ENCODE results near the gene LIPH.

Gene LIPH

GRCh38 chr3:185508335-185508991 is 43.9 kb downstream of the LIPH start:
- TF ChIP-seq CTCF (IDR thresholded peaks at IDR 0.05) (no peak), ZFX (IDR thresholded peaks at IDR 0.05; ENCODE audit: borderline replicate concordance) (no peak)
- no peak overlapping the region for H3K27ac ChIP-seq

- no peak overlapping the region for H3K27ac ChIP-seq
- TF ChIP-seq CTCF (IDR thresholded peaks at IDR 0.05) (no peak), ZFX (IDR thresholded peaks at IDR 0.05; ENCODE audit: borderline replicate concordance) (no peak)
Measured at GRCh38 chr3:185507883-185508282, 44.5 kb downstream of the LIPH start.

DNA sequence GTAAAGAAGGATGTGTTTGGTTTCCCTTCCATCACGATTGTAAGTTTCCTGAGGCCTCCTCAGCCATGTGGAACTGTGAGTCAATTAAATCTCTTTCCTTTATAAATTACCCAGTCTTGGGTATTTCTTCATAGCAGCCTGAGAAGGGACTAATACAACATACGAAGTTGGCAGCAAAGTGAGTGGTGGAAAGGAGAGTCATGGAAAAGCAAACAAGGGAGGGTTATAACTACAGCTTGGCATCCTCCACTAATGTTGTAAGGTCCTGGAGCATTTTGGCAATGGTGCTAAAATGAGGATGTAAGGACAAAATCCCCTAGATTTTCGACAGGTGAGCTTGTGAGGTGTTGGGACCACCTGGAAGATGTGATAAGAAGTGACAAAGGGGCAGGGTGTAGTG is 47.8 kb downstream of the LIPH start:
- no peak overlapping the region for H3K27ac ChIP-seq
- TF ChIP-seq CTCF (IDR thresholded peaks at IDR 0.05) (no peak), ZFX (IDR thresholded peaks at IDR 0.05; ENCODE audit: borderline replicate concordance) (no peak)

DNA sequence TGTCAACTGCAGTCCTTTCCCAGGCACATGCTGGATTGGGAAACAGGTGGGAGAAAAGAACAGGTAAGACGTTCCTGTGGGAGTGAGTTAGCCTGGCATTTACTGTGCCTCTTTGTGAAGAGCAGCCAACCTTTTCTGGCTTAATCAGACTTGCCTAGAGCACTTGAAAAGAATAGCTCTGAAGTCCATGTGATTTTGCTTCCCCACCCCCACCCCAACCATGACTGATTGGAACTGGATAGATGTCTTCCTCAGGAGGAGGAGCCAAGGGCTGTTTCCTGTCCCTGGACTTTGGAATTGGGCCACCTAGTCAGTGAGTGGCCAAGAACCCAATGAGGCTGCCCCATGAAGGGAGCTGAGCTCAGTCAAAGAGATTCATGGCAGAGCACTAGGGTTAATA is 48.9 kb downstream of the LIPH start:
- TF ChIP-seq CTCF (IDR thresholded peaks at IDR 0.05): no peak
- no peak for TF ChIP-seq ZFX (IDR thresholded peaks at IDR 0.05; ENCODE audit: borderline replicate concordance)
- no peak overlapping the region for H3K27ac ChIP-seq

DNA sequence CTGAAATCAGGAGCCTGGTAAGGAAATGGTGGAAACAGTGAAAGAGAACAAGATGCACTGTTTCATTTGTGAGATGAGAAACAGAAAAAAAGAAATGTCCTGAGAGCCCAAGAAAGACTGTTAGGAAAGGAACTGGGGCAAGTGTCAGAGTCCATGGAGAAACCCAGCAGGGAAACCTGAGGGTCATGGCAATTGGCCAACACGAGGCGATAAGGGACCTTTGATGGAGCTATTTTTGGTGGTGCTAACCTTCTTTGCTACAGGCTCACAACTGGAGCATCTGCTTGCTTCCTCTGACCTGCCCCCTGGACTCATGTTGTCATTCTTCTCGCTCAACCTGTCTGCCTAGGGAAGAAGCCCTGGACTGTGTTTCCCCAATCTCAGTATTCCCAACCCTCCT is 49.4 kb downstream of the LIPH start:
- no peak overlapping the region for H3K27ac ChIP-seq
- TF ChIP-seq ZFX (IDR thresholded peaks at IDR 0.05; ENCODE audit: borderline replicate concordance) (no peak), CTCF (IDR thresholded peaks at IDR 0.05) (no peak)

DNA sequence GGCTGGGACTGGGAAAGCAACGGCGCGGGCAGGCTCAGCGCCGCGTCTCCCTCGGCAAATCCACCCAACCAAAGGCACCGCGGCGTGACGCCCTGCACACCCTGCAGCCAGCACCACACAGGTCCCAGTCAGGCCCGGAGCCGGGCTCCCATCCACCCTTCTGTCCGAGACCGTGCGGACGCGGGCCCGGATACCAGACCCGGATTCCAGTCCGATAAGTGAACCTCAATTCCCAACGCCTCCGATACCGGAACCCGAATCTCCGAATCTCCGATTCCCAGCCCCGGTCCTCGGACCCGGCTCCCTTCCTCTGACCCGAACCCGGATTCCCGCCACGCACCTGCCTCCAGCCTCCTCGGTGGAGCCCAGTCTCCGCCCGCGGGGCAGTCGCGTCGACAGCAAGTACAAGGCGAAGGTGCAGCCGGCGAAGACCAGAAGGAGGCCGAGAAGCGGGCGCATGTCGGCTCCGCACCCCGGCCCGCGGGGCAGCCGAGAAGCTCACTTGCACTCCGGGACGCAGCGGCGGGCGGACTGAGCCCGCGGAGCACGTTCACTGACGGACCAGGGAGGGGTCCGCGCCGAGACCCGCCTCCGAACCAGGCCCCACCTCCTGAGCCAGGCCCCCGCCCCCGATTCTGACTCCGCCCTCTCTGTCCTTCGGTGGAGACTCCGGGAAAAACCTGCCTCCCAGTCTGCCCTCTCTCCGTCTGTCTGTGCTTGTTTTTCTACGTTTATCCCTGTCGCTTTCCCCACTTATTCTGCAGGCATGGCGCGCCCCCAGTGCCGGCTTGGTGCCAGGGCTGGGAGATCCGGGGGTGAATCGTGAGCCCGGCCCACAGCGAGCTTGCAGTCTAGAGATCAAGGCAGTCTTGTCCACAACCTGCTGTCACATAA is 53.6 kb downstream of the LIPH start, which contains the start of gene TMEM41A:
TMEM41A (minus strand) TSS at position 533 of the 894 bp plus-strand sequence; CDS start at position 459, 74 bp downstream.
- peak within 1 kb of the TSS; percentile 72 for H3K27ac ChIP-seq
- TF ChIP-seq CTCF (IDR thresholded peaks at IDR 0.05) (no peak; the same call in 1 of the 2 replicates), ZFX (IDR thresholded peaks at IDR 0.05; ENCODE audit: borderline replicate concordance) (no peak)

- no peak overlapping the region for H3K27ac ChIP-seq
Measured at GRCh38 chr3:185490241-185490640, 62.1 kb downstream of the LIPH start.

More at GRCh38 chr3:185490241-185490640, 62.1 kb downstream of the LIPH start:
- no peak for TF ChIP-seq ZFX (IDR thresholded peaks at IDR 0.05; ENCODE audit: borderline replicate concordance)
- TF ChIP-seq CTCF (IDR thresholded peaks at IDR 0.05): no peak
